Measurements from ENCODE around the gene RFX2. TPM values are rescaled to one million over a fixed set of nuclear protein-coding genes. Genes with fewer than 3 reads are reported as not detected.

The RFX2 gene
- total RNA-seq, 1 donor from 2014 or later, result 6.5 TPM

- H3K36me3 ChIP-seq (ENCODE audit: control insufficient read depth, insufficient read depth, low read length), result no peaks in the 10 kb centered on the region
- no peak overlapping the region for H3K4me3 ChIP-seq (ENCODE audit: low read depth, low read length)
These were observed 114.7 kb downstream of the RFX2 start for GRCh38 chr19:5995606-5996005.

GRCh38 chr19:5994405-5995165 is 115.7 kb downstream of the RFX2 start:
- no peak for DNase-seq (ENCODE audit: low read depth)
- H3K36me3 ChIP-seq (ENCODE audit: control insufficient read depth, insufficient read depth, low read length), result no peaks in the 10 kb centered on the region
- H3K27me3 ChIP-seq (ENCODE audit: control insufficient read depth, insufficient read depth, low read length), result no peaks in the 10 kb centered on the region
- no peak for TF ChIP-seq CTCF (IDR thresholded peaks at IDR 0.05; ENCODE audit: insufficient read depth, low read length, poor library complexity, severe bottlenecking)
- no peak overlapping the region for H3K4me3 ChIP-seq (ENCODE audit: low read depth, low read length)

More at GRCh38 chr19:5995606-5996005, 114.7 kb downstream of the RFX2 start:
- TF ChIP-seq CTCF (IDR thresholded peaks at IDR 0.05; ENCODE audit: insufficient read depth, low read length, poor library complexity, severe bottlenecking), result no peak
- H3K27me3 ChIP-seq (ENCODE audit: control insufficient read depth, insufficient read depth, low read length), result no peaks in the 10 kb centered on the region
- DNase-seq (ENCODE audit: low read depth), result no peak

GRCh38 chr19:5993648-5994358 is 116.5 kb downstream of the RFX2 start:
- no peak for DNase-seq (ENCODE audit: low read depth)
- Histone ChIP-seq H3K27me3 (ENCODE audit: control insufficient read depth, insufficient read depth, low read length) (no peaks in the 10 kb centered on the region), H3K36me3 (ENCODE audit: control insufficient read depth, insufficient read depth, low read length) (no peaks in the 10 kb centered on the region), H3K4me3 (ENCODE audit: low read depth, low read length) (no peak overlapping the region)
- no peak for TF ChIP-seq CTCF (IDR thresholded peaks at IDR 0.05; ENCODE audit: insufficient read depth, low read length, poor library complexity, severe bottlenecking)

GRCh38 chr19:5993201-5993600 is 117.1 kb downstream of the RFX2 start:
- Histone ChIP-seq H3K36me3 (ENCODE audit: control insufficient read depth, insufficient read depth, low read length) (no peaks in the 10 kb centered on the region), H3K4me3 (ENCODE audit: low read depth, low read length) (no peak overlapping the region), H3K27me3 (ENCODE audit: control insufficient read depth, insufficient read depth, low read length) (no peaks in the 10 kb centered on the region)
- no peak for DNase-seq (ENCODE audit: low read depth)
- TF ChIP-seq CTCF (IDR thresholded peaks at IDR 0.05; ENCODE audit: insufficient read depth, low read length, poor library complexity, severe bottlenecking), result no peak

GRCh38 chr19:5992756-5993155 is 117.5 kb downstream of the RFX2 start:
- no peak for TF ChIP-seq CTCF (IDR thresholded peaks at IDR 0.05; ENCODE audit: insufficient read depth, low read length, poor library complexity, severe bottlenecking)
- DNase-seq (ENCODE audit: low read depth), result no peak
- H3K36me3 ChIP-seq (ENCODE audit: control insufficient read depth, insufficient read depth, low read length), result no peaks in the 10 kb centered on the region
- no peak overlapping the region for H3K4me3 ChIP-seq (ENCODE audit: low read depth, low read length)
- H3K27me3 ChIP-seq (ENCODE audit: control insufficient read depth, insufficient read depth, low read length), result no peaks in the 10 kb centered on the region

Data from kidney epithelial cell (primary cell).